Kidney epithelial cell (primary cell): ENCODE data around the gene NSF. TPM values are rescaled to one million over a fixed set of nuclear protein-coding genes. Genes with fewer than 3 reads are reported as not detected.
"Not testable (repeated sequence)": the region's sequence is repeated elsewhere in the genome, so short reads cannot be mapped to it uniquely, and the experiment has no call there.

Experiments used
- DNase-seq: peaks from one replicate; pipeline ENCODE4 v3.0.0-alpha.2; 2010; ENCODE audit warnings: low read depth
- H3K27me3 ChIP-seq: 2 replicates; pipeline ENCODE4 v1.6.0; 2011; ENCODE audit warnings: low read length; ENCODE audit not compliant: control insufficient read depth, insufficient read depth
- H3K36me3 ChIP-seq: 2 replicates; pipeline ENCODE4 v1.5.1; 2011; ENCODE audit warnings: low read length; ENCODE audit not compliant: control insufficient read depth, insufficient read depth
- H3K4me3 ChIP-seq: 2 replicates; pipeline ENCODE4 v1.5.1; 2011; ENCODE audit warnings: low read depth, mild to moderate bottlenecking, control low read depth, low read length
- total RNA-seq: library from RNA; depleted of rRNA; stranded (reverse); fragments of >200 nt; gene quantifications from 2 replicates; pipeline ENCODE4 v1.2.3, GENCODE V29; 2015
- TF ChIP-seq, protein P1 (sequence below): IDR thresholded peaks from 2 replicates; pipeline ENCODE4 v1.5.1; 2011; ENCODE audit warnings: mild to moderate bottlenecking, moderate library complexity, low read length, control low read depth, inconsistent platforms; ENCODE audit not compliant: insufficient read depth, poor library complexity, severe bottlenecking

NSF gene
- total RNA-seq, 1 donor from 2014 or later = 17.8 TPM

DNA sequence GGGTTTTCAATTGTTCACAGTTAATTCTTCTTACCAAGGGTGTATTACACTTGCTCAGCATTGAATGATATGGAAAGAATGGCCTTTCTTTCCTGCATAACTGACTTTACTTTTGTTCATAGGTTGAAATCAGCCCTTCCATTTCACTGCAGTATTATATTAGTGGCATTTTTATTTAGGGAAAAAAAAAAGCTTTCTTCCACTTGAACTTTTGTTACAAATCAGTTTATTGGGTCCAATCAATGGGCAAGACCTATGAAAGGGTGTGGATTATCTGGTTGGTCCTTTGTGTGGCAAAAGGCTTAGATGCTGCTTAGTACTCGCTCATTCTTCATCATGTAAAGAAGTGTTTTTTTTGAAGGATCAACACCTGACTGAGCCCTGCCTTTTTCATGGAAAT is 154.0 kb downstream of the NSF start:
- H3K4me3 ChIP-seq = no peak overlapping the region
- DNase-seq = no peak
- no peaks in the 10 kb centered on the region for H3K27me3 ChIP-seq
- TF ChIP-seq, protein P1, sequence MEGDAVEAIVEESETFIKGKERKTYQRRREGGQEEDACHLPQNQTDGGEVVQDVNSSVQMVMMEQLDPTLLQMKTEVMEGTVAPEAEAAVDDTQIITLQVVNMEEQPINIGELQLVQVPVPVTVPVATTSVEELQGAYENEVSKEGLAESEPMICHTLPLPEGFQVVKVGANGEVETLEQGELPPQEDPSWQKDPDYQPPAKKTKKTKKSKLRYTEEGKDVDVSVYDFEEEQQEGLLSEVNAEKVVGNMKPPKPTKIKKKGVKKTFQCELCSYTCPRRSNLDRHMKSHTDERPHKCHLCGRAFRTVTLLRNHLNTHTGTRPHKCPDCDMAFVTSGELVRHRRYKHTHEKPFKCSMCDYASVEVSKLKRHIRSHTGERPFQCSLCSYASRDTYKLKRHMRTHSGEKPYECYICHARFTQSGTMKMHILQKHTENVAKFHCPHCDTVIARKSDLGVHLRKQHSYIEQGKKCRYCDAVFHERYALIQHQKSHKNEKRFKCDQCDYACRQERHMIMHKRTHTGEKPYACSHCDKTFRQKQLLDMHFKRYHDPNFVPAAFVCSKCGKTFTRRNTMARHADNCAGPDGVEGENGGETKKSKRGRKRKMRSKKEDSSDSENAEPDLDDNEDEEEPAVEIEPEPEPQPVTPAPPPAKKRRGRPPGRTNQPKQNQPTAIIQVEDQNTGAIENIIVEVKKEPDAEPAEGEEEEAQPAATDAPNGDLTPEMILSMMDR = no peak
- H3K36me3 ChIP-seq = no peaks in the 10 kb centered on the region

DNA sequence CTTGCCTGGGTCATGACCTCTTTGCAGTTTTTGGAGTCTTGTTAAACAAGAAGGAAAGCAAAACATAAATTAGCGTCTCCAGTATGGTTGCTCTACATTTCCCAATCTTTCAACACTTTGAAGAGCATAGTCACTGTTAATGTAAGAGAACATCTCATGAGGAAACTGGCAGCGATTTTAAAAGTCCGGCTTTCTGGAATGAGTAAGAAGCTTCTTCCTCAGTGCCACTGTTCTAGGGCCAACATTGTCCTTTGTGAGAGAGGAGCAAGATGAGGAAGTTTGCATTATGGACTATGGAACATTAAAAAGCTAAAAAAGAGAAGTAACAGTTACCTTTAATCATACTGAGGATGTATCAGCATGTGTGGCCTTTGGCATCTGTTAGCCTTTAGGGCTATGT is 154.9 kb downstream of the NSF start:
- no peaks in the 10 kb centered on the region for H3K27me3 ChIP-seq
- no peak overlapping the region for H3K4me3 ChIP-seq
- no peak for DNase-seq
- H3K36me3 ChIP-seq = no peaks in the 10 kb centered on the region
- TF ChIP-seq, protein P1 = no peak

DNA sequence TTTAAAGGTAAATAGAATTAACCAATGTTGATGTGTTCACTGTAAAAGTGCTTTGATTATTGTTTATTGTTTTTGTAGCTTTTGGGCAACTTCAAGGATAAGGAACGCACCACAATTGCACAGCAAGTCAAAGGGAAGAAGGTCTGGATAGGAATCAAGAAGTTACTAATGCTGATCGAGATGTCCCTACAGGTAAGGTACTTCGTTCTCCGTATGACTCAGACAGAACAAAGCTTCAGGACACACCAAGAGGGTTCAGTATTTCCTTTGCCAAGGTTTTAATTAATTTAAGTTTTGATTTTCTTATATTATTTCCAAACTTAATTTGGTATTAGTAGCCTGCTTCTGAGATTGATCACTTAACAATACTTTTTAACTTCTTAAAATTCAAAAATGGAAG is 161.0 kb downstream of the NSF start:
- H3K27me3 ChIP-seq = no peaks in the 10 kb centered on the region
- TF ChIP-seq, protein P1 = no peak
- no peak overlapping the region for H3K4me3 ChIP-seq
- H3K36me3 ChIP-seq = no peaks in the 10 kb centered on the region
- DNase-seq = no peak

DNA sequence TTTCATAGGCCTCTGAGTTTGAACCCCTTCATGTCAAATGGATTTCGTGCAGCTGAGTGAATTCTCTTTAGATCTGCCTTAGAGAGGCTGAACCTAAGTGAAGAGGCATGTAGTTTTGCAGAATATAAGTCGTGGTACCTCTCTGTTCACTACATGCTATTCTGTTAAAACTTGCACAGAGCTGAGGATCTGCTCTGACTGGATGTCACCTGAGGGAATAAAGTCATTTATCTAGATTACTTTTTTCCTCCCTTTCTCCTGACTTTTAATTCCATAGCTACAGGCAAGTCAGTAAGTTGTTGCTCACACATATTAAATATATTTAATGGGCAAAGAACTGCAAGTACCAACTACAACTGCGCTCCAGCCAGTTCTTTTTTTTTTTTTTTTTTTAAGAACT is 163.3 kb downstream of the NSF start:
- H3K27me3 ChIP-seq = no peaks in the 10 kb centered on the region
- no peaks in the 10 kb centered on the region for H3K36me3 ChIP-seq
- TF ChIP-seq, protein P1 = no peak
- no peak overlapping the region for H3K4me3 ChIP-seq
- no peak for DNase-seq

DNA sequence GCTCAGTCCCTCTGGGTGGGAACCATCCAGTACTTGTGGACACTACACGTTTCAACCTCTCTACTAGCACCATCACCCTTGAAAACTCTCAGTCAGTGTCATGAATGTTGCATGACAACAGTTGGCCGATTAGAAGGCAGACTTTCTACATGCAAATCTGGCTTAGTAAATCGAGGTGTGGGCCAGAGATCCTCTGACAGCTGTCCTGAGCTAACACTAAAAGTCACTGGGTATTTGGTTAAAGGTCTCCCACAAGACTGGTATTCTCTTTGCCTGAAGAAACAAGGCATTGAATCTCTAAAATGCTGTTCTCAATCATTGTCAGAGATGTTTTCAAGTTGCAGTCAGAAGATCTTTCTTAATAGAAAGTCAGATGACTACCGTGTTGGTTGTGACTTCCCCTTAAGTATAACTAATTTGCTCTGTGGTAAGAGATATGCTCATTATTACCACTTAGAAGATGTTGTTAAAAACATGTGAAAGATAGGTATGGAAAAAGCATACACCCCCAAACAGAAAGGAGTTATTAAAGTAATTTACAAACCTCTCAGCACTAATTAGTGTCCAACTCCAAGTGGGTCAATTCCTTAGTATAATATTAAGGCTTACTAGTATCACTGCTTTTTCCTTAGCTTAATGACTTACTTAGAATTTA is 165.7 kb downstream of the NSF start:
- no peak for DNase-seq
- no peaks in the 10 kb centered on the region for H3K36me3 ChIP-seq
- no peaks in the 10 kb centered on the region for H3K27me3 ChIP-seq
- TF ChIP-seq, protein P1 = no peak
- H3K4me3 ChIP-seq = no peak overlapping the region

DNA sequence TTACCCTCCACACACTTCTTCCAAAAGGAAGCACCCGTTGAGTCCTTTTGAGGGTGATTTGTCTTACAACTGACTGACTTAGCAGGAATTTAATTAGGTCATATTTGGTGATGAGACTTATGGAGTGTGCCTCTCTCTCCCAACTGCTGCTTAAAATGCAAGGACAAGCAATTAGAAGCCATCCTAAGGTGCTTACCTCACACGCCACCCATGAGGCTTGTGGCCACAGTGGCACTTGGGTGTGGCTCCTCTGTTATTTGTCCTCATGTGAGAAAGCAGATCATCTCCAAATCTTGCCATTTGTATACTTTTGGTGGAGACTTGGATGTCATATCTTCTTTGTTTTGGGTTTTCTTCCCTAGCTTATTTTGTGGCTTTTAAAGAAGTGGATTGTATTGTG is 166.4 kb downstream of the NSF start:
- TF ChIP-seq, protein P1 = no peak
- DNase-seq = no peak
- no peaks in the 10 kb centered on the region for H3K36me3 ChIP-seq

DNA sequence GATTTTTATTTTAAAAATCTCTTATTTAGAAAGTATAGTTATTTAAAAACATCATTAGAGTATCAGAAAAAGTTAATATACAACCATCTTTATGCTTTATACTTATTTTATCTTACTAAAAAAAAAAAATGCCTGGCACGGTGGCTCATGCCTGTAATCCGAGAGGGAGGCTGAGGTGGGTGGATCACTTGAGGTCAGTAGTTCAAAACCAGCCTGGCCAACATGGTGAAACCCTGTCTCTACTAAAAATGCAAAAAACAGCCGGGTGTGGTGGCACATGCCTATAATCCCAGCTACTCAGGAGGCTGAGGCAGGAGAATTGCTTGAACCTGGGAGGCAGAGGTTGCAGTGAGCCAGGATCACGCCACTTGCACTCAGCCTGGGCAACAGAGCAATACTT is 167.1 kb downstream of the NSF start:
- H3K36me3 ChIP-seq, DNase-seq, H3K27me3 ChIP-seq, H3K4me3 ChIP-seq: not testable (repeated sequence)

More for the DNA sequence above, 166.4 kb downstream of the NSF start:
- Histone ChIP-seq H3K27me3 (no peaks in the 10 kb centered on the region), H3K4me3 (no peak overlapping the region)
